ENCODE results near the gene HBA1. TPM values are rescaled to one million over a fixed set of nuclear protein-coding genes. Genes with fewer than 3 reads are reported as not detected.

HBA1 gene
- total and polyA plus RNA-seq, 9 of the 15 experiments (the other 6 are each of a cell fraction or from before 2014, with no cell fraction given), result 128 to 2,388 (median 380) TPM

DNA sequence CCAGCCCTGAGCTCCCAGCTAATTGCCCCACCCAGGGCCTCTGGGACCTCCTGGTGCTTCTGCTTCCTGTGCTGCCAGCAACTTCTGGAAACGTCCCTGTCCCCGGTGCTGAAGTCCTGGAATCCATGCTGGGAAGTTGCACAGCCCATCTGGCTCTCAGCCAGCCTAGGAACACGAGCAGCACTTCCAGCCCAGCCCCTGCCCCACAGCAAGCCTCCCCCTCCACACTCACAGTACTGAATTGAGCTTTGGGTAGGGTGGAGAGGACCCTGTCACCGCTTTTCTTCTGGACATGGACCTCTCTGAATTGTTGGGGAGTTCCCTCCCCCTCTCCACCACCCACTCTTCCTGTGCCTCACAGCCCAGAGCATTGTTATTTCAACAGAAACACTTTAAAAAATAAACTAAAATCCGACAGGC, 6.4 kb upstream of the HBA1 start (continued):
- 0 out of 2 replicates have a peak, but pooled peaks have one; percentile 53 for TF ChIP-seq AFF4 (CRISPR knock-in tag; IDR thresholded peaks at IDR 0.05)
- TF ChIP-seq SIN3A (IDR thresholded peaks at IDR 0.05; ENCODE audit: borderline replicate concordance in 2 of 2, control insufficient read depth in 1 of 2, low read depth in 2 of 2, low read length in 2 of 2), result peak in 1 of 2 experiments; percentile 64; a peak in 1 of 4 replicates
- 0 out of 2 replicates have a peak, but pooled peaks have one; percentile 41 for TF ChIP-seq SP1 (CRISPR knock-in tag; IDR thresholded peaks at IDR 0.05)
- TF ChIP-seq MED1 (CRISPR knock-in tag; IDR thresholded peaks at IDR 0.05; ENCODE audit: borderline replicate concordance), result 0 out of 2 replicates have a peak, but pooled peaks have one; percentile 50
- peak; percentile 66; the same call in 1 of the 2 replicates for TF ChIP-seq ETV5 (CRISPR knock-in tag; IDR thresholded peaks at IDR 0.05; ENCODE audit: low read depth)
- TF ChIP-seq HDAC2 (IDR thresholded peaks at IDR 0.05), result peak; percentile 42; the same call in 1 of the 2 replicates
- TF ChIP-seq, protein P1, sequence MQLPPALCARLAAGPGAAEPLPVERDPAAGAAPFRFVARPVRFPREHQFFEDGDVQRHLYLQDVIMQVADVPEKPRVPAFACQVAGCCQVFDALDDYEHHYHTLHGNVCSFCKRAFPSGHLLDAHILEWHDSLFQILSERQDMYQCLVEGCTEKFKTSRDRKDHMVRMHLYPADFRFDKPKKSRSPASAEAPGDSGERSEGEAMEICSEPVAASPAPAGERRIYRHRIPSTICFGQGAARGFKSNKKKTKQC (CRISPR knock-in tag; IDR thresholded peaks at IDR 0.05), result 0 out of 2 replicates have a peak, but pooled peaks have one; percentile 62
